Muscle layer of duodenum (tissue), 2 donors: ENCODE measurements around the gene CREB5.

Experiments
- H3K27ac ChIP-seq: one replicate; pipeline ENCODE4 v1.7.0; 2013; ENCODE audit warnings: mild to moderate bottlenecking, low read length
- H3K27me3 ChIP-seq: one replicate; pipeline ENCODE4 v1.7.0; 2013; ENCODE audit warnings: low read depth, mild to moderate bottlenecking, control low read depth, low read length
- H3K36me3 ChIP-seq, 2 donors: one replicate each; pipeline ENCODE4 v1.7.0; 2013; ENCODE audit warnings: low read length in 2 of 2, control low read depth in 1 of 2, mild to moderate bottlenecking in 1 of 2; ENCODE audit not compliant: insufficient read depth in 2 of 2, control insufficient read depth in 1 of 2
- H3K4me1 ChIP-seq, 2 donors: one replicate each; pipeline ENCODE4 v1.7.0; 2013; ENCODE audit warnings: low read length in 2 of 2, mild to moderate bottlenecking in 2 of 2, control low read depth in 1 of 2, moderate library complexity in 1 of 2; ENCODE audit not compliant: insufficient read depth in 2 of 2, control insufficient read depth in 1 of 2
- H3K4me3 ChIP-seq, 2 donors: one replicate each; pipeline ENCODE4 v1.7.0; 2013; ENCODE audit warnings: low read length in 2 of 2, low read depth in 1 of 2, mild to moderate bottlenecking in 1 of 2
- H3K9me3 ChIP-seq, 2 donors: one replicate each; pipeline ENCODE4 v1.7.0; 2013; ENCODE audit warnings: low read length in 2 of 2, control low read depth in 1 of 2, mild to moderate bottlenecking in 1 of 2; ENCODE audit not compliant: control insufficient read depth in 1 of 2
- donor health status: healthy.

CREB5 gene

DNA sequence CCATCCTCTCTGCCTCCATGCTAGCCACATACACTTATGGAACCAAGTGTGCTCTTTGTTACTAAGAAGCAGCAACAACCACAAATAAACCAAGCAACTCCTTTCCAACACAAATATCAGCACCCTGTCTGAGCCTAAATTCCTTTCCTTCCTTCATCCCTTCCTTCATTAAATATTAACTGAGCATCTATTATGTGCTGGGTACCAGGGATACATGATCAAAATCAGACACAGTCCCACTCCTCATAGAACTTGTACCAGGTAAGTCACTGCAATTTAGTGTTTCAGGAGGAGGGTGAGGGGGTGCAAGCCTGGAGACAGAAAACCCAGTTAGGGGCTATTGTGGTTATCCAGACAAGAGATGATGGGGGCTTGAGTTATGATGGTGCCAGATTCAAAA is 10.8 kb downstream of the CREB5 start:
- H3K4me3 ChIP-seq = no peak overlapping the region
- H3K27me3 ChIP-seq = no peaks in the 10 kb centered on the region
- peaks cover 0 to 10% of the 10 kb centered on the region in 2 donors for H3K4me1 ChIP-seq
- H3K9me3 ChIP-seq = no peaks in the 10 kb centered on the region
- no peak overlapping the region for H3K27ac ChIP-seq
- no peaks in the 10 kb centered on the region for H3K36me3 ChIP-seq

GRCh38 chr7:28423918-28424514 is 11.7 kb downstream of the CREB5 start:
- H3K36me3 ChIP-seq = no peaks in the 10 kb centered on the region
- no peak overlapping the region for H3K27ac ChIP-seq
- no peaks in the 10 kb centered on the region for H3K27me3 ChIP-seq
- H3K4me3 ChIP-seq = no peak overlapping the region
- no peaks in the 10 kb centered on the region for H3K9me3 ChIP-seq
- peaks cover 0 to 2% of the 10 kb centered on the region in 2 donors for H3K4me1 ChIP-seq

DNA sequence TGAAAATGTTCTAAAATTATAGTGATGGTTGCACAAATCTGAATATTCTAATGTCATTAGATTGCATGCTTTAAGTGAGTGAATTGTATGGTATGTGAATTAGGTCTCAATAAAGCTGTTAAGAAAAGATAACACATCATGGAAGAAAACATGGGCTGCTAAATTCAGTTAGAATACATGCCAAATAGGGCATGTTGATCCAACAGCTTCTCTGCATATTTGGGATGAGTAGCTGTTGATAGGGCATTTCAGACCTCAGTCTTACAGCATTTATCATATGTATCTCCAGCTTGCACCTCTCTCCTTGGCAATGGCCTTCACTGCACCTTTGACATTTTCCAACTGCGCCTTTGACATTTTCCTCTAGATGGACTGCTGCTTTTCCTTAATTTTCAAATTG is 13.2 kb downstream of the CREB5 start:
- Histone ChIP-seq H3K27me3 (no peaks in the 10 kb centered on the region), H3K4me1 (no peaks in the 10 kb centered on the region), H3K9me3 (no peaks in the 10 kb centered on the region), H3K27ac (no peak overlapping the region), H3K4me3 (no peak overlapping the region), H3K36me3 (no peaks in the 10 kb centered on the region)

DNA sequence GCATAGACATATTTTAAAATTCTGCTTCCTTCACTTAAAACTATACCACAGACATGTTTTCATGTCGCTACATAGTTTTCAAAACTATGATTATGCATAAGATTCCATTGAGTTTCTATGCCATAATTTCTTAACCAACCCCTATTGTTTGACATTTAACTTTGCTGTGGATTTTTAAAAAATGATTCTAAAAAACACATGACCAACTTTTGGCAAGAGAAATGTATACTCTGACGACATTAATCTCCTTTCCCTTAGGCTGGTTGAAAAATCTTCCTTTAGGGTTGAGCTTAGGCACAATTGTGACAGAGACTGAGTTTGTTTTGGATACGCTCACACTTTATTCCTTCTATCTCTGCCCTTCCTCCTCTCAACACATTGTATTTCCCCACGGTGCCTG is 14.9 kb downstream of the CREB5 start:
- Histone ChIP-seq H3K9me3 (no peaks in the 10 kb centered on the region), H3K4me1 (no peaks in the 10 kb centered on the region), H3K36me3 (no peaks in the 10 kb centered on the region), H3K4me3 (no peak overlapping the region), H3K27ac (no peak overlapping the region), H3K27me3 (no peaks in the 10 kb centered on the region)

GRCh38 chr7:28430616-28431015 is 18.3 kb downstream of the CREB5 start:
- no peaks in the 10 kb centered on the region for H3K27me3 ChIP-seq
- H3K4me3 ChIP-seq = no peak overlapping the region
- no peaks in the 10 kb centered on the region for H3K36me3 ChIP-seq
- no peak overlapping the region for H3K27ac ChIP-seq
- no peaks in the 10 kb centered on the region for H3K9me3 ChIP-seq
- H3K4me1 ChIP-seq = no peaks in the 10 kb centered on the region

DNA sequence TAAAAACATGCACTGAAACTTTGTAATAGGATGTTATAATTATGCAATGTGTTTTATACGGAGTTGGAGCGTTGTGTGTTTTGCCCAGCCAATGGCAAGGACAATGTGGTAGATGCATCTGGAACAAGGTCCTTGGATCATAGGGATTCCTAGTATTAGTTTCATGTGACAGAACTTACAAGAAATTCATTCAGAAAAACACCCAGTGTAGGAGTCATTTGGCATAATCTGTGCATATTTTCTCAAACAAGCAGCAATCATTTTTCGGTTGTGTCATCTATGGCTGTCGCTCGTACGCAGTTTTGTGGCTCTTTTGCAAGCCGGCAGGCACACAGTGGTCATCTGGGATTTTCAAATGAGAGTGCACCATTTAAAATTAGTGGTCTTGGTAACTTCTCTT is 19.8 kb downstream of the CREB5 start:
- Histone ChIP-seq H3K9me3 (no peaks in the 10 kb centered on the region), H3K4me1 (no peaks in the 10 kb centered on the region), H3K27ac (no peak overlapping the region), H3K4me3 (no peak overlapping the region), H3K36me3 (no peaks in the 10 kb centered on the region), H3K27me3 (no peaks in the 10 kb centered on the region)

DNA sequence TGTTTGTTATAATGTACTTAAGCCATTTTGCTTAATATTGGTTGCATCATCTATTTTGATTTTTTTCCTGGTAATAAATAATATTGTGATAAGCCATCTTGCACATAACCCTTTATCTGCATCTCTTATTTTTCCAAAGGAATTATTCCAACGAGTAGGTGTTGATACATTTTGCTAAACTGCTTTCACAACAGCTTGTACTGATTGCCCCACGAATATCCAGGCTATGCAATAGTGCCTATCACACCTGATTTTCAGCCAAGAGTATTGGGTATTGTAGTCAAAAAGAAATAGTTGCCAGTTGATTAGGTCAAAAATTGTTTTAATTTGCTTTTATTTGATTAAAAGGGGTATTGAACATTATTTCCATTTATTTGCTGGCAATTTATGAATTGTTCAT is 20.7 kb downstream of the CREB5 start:
- no peak overlapping the region for H3K27ac ChIP-seq
- H3K27me3 ChIP-seq = no peaks in the 10 kb centered on the region
- H3K36me3 ChIP-seq = no peaks in the 10 kb centered on the region
- H3K4me1 ChIP-seq = no peaks in the 10 kb centered on the region
- H3K4me3 ChIP-seq = no peak overlapping the region
- H3K9me3 ChIP-seq = no peaks in the 10 kb centered on the region

DNA sequence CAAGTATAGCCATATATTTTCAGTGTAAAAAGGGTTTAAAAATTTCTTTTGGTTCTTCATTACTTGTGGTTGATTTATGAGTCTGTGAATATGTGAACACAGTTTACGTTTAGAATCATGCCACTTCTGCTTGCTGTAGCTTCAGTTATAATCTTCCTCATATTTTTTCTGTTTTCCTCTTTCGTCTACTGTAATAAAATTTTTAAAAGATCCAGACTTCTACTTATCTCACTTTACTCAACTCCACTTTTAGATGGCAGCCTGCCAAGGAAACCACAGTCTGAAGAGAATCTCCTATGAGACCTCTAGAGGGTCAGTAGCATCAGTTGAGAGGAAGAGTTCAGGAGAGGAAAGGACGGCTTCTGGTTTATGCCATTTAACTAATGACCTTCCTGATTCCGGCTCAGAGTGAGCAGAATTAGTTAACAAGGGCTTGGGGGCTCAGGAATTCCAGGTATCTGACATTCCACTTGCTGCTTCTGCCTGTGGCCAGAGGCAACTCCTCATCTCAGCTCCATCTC is 21.4 kb downstream of the CREB5 start:
- H3K9me3 ChIP-seq = no peaks in the 10 kb centered on the region
- no peaks in the 10 kb centered on the region for H3K36me3 ChIP-seq
- H3K4me1 ChIP-seq = no peaks in the 10 kb centered on the region
- no peak overlapping the region for H3K4me3 ChIP-seq
- no peak overlapping the region for H3K27ac ChIP-seq
- no peaks in the 10 kb centered on the region for H3K27me3 ChIP-seq

DNA sequence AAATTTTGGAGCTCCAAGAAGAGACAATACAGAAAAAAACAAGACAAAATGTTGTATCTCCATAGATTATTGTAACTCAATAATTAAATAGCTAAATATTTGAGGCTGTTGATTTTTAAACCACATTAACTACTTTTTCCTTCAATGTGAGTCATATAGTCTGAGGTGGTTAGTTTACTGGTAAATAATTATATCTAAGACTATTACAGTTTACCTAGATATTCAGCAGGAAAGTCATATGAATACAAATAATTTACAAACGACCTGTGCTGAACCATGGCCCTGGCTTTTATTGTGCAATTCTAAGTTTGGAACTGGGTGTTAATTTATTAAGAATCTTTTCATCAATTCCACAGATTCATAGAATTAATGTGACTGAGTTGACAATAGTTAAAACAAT is 22.2 kb downstream of the CREB5 start:
- Histone ChIP-seq H3K27me3 (no peaks in the 10 kb centered on the region), H3K4me3 (no peak overlapping the region), H3K36me3 (no peaks in the 10 kb centered on the region), H3K27ac (no peak overlapping the region), H3K4me1 (no peaks in the 10 kb centered on the region), H3K9me3 (no peaks in the 10 kb centered on the region)

DNA sequence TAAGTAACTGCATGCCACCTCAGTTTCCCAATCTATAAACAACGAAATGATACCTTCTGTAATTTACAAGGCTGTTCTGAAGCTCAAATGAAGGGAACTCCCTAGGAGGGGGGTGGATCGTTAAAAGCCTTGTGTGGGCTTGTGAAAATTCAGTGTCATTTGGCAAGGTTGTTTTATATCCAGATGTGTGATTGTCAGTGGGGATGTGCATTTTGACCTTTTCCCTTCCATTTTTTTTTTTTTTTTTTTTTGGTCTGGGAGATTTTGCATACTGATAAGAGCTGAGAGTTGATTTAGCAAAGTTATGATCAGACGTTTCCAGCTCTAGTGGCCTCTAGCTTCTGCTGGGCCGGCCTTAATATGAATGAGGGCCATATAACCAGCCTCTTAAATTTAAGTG is 22.8 kb downstream of the CREB5 start:
- Histone ChIP-seq H3K4me3 (no peak overlapping the region), H3K27me3 (no peaks in the 10 kb centered on the region), H3K27ac (no peak overlapping the region), H3K36me3 (no peaks in the 10 kb centered on the region), H3K9me3 (no peaks in the 10 kb centered on the region), H3K4me1 (no peaks in the 10 kb centered on the region)

GRCh38 chr7:28435732-28436378 is 23.5 kb downstream of the CREB5 start:
- no peak overlapping the region for H3K4me3 ChIP-seq
- H3K27me3 ChIP-seq = no peaks in the 10 kb centered on the region
- H3K9me3 ChIP-seq = no peaks in the 10 kb centered on the region
- no peaks in the 10 kb centered on the region for H3K4me1 ChIP-seq
- no peak overlapping the region for H3K27ac ChIP-seq
- no peaks in the 10 kb centered on the region for H3K36me3 ChIP-seq
